RWPE1 (cell line): ENCODE data around the gene FARSB.

Experiments
- CTCF ChIA-PET: fragments of 350-600 bp; sonication (Branson Sonifier 250); formaldehyde crosslinking; extraction: SDS; loops from one replicate; lab custom pipeline; 2021; lab: Yijun Ruan, JAX
- POLR2A ChIA-PET: fragments of 400-600 bp; formaldehyde crosslinking; extraction: SDS; loops from one replicate; lab custom pipeline; 2020; ENCODE audit warnings: antibody characterized with exemption; ENCODE audit not compliant: low non-redundant PET; lab: Yijun Ruan, JAX
- DNase-seq: peaks from one replicate; pipeline ENCODE4 v3.0.0; 2012; ENCODE audit warnings: low spot score
- H3K27ac ChIP-seq: fragments of 450-650 bp; 2 replicates; pipeline ENCODE4 v1.5.1; 2017
- CTCF ChIP-seq: fragments of 450-650 bp; conservative IDR thresholded peaks from 2 replicates; pipeline ENCODE4 v1.5.1; 2017; ENCODE audit warnings: low read depth, mild to moderate bottlenecking

The FARSB gene

GRCh38 chr2:222572751-222573174 is 83.1 kb downstream of the FARSB start:
- ChIA-PET CTCF (no interaction called here), POLR2A (no interaction called here)
- DNase-seq: no peak
- H3K27ac ChIP-seq: no peak overlapping the region
- TF ChIP-seq CTCF: no peak

- no peak for DNase-seq
- ChIA-PET POLR2A (no interaction called here), CTCF (no interaction called here)
- no peak for TF ChIP-seq CTCF
- no peak overlapping the region for H3K27ac ChIP-seq
Observed at GRCh38 chr2:222572264-222572721, 83.6 kb downstream of the FARSB start.

- ChIA-PET POLR2A (no interaction called here), CTCF (interaction anchor here (1.0 kb wide), 1 partner anchor 251 kb away, joined by 7 read pairs; no protein-coding TSS in a partner anchor)
- TF ChIP-seq CTCF: no peak
- no peak overlapping the region for H3K27ac ChIP-seq
- no peak for DNase-seq
Observed at GRCh38 chr2:222569826-222570225, 86.1 kb downstream of the FARSB start.

DNA sequence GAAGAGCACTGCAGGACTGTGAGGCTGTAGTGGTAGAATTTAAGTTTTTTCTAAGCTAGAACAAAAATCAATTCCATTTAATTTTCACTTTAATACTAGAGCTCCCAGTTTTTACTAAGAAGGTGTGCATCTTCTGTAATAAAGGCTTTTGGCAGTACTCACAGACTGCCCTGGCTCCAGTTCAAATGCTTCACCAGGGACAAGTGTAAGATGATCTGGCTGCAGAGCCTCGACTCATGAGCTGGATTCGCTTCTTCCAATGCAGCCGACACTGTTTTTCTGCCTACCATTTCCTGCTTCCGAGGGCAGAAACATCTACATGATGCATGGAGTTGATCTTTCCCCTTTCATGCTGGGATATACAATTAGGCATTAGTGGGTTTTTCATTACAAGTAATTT is 87.0 kb downstream of the FARSB start:
- no peak overlapping the region for H3K27ac ChIP-seq
- no peak for TF ChIP-seq CTCF
- ChIA-PET POLR2A (no interaction called here), CTCF (interaction anchor here (1.0 kb wide), 1 partner anchor 250 kb away, joined by 7 read pairs; no protein-coding TSS in a partner anchor)
- DNase-seq: no peak

DNA sequence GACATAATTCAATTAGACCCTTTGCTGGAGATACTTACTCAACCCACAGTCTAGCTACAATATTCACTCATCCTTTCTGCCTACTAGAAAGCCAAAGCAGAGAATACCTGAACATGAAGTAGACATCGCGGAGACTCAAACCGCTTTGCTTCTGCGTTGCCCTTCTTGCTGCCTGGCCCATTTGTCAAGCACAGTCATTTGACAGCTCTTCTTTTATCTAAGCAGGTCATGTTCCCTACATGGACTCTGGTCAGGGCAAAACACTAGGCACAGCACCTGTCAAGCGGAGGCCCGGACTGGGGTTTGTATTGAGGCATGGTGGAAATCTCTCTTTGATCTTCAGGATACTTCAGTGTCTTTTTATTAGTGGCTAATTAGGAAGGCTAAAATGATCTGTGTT is 89.7 kb downstream of the FARSB start:
- H3K27ac ChIP-seq: no peak overlapping the region
- no peak for DNase-seq
- ChIA-PET CTCF (no interaction called here), POLR2A (no interaction called here)
- no peak for TF ChIP-seq CTCF

GRCh38 chr2:222563936-222564335 is 92.0 kb downstream of the FARSB start:
- no peak for TF ChIP-seq CTCF
- ChIA-PET POLR2A (no interaction called here), CTCF (interaction anchor here (1.9 kb wide), 1 partner anchor 246 kb away, joined by 7 read pairs; no protein-coding TSS in a partner anchor)
- H3K27ac ChIP-seq: no peak overlapping the region
- no peak for DNase-seq
